ENCODE results near the gene EID3.

DNA sequence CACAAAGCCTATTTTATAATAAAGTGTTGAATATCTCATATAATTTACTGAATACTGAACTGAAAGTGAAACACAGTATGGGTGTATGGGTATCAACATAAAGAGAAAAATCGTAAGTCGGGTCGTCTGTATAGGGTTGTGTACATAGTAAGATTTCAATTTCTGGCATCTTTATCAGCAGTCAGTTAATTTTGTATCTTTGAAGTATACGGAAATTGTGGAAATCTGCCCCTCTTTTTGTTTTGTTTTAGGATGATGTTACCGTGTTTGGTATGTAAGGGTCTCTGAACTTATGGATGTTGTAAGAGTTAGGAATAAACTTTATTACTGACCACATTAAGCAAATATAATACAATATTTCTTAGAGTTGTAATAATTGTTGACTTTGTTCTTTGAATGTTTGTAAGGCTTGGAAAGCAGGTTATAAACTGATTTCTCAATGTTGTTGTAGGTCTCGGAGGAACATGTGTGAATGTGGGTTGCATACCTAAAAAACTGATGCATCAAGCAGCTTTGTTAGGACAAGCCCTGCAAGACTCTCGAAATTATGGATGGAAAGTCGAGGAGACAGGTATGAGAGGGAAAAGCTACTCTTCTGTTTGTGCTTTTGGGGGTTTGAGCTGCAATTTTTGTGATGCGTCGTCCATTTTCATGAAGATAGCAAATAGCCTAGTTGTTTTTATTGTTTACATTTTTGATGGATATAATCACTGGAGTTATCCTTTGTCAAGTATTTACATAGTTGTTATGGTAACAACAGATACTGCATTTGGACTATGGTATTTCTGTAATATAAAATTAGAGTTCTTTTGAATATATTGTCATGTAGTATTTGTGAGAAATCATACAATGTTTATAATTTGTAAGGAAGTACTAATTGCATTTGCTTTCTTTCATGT, 12.0 kb downstream of the EID3 start:
- TF ChIP-seq, protein P1, sequence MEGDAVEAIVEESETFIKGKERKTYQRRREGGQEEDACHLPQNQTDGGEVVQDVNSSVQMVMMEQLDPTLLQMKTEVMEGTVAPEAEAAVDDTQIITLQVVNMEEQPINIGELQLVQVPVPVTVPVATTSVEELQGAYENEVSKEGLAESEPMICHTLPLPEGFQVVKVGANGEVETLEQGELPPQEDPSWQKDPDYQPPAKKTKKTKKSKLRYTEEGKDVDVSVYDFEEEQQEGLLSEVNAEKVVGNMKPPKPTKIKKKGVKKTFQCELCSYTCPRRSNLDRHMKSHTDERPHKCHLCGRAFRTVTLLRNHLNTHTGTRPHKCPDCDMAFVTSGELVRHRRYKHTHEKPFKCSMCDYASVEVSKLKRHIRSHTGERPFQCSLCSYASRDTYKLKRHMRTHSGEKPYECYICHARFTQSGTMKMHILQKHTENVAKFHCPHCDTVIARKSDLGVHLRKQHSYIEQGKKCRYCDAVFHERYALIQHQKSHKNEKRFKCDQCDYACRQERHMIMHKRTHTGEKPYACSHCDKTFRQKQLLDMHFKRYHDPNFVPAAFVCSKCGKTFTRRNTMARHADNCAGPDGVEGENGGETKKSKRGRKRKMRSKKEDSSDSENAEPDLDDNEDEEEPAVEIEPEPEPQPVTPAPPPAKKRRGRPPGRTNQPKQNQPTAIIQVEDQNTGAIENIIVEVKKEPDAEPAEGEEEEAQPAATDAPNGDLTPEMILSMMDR (conservative IDR thresholded peaks at IDR 0.05 in 1 of 2, IDR thresholded peaks at IDR 0.05 in 1 of 2; ENCODE audit: low read depth in 1 of 2, low read length in 2 of 2) = no peak
- TF ChIP-seq EZH2 (IDR thresholded peaks at IDR 0.05; ENCODE audit: low read length, missing control alignments) = no peak

All from fibroblast of lung (primary cell).